K562 (cell line): ENCODE measurements around the gene HNRNPH1. TPM values are rescaled to one million over a fixed set of nuclear protein-coding genes. Genes with fewer than 3 reads are reported as not detected.
A peak's percentile ranks its signal among the peaks of the same experiment; 100 is the strongest.
"Not testable (repeated sequence)": the region's sequence is repeated elsewhere in the genome, so short reads cannot be mapped to it uniquely, and the experiment has no call there.

ENCODE experiments used
- ATAC-seq: fragments of 200-7000 bp; cut with Tn5 transposase; 3 replicates; pipeline ENCODE4 v1.9.1; 2020; ENCODE audit warnings: moderate library complexity
- BruUV-seq: library from RNA; stranded (reverse); fragments of 400-500 nt; replicated peaks from 2 replicates; lab custom pipeline; 2021; lab: Mats Ljungman, UMichigan
- CTCF ChIA-PET: fragments of 300-600 bp; formaldehyde crosslinking; extraction: SDS; loops from one replicate; lab custom pipeline; 2021; ENCODE audit warnings: low intra/inter-chr PET ratio; lab: Yijun Ruan, JAX
- POLR2A ChIA-PET: fragments of 300-600, 350-650 bp; sonication (Branson Sonifier 250); formaldehyde crosslinking; extraction: SDS; loops from one replicate; lab custom pipeline; 2021; ENCODE audit warnings: antibody characterized with exemption, inconsistent platforms; lab: Yijun Ruan, JAX
- DNase-seq, 4 experiments: peaks; one replicate each; pipeline versions ENCODE4 v3.0.0 to v3.0.0-alpha.2; 2011 to 2018; ENCODE audit warnings: low spot score in 3 of 4, mixed read lengths in 3 of 4; ENCODE audit errors: extremely low read depth in 1 of 4
- FAIRE-seq: peaks from 2 replicates; lab custom pipeline; 2011; peaks lifted over from hg19 to GRCh38; lab: Jason Lieb, UNC
- H2AFZ ChIP-seq: 2 replicates; pipeline ENCODE4 v1.6.0; 2011; ENCODE audit warnings: low read depth, low read length, control low read depth, inconsistent platforms
- H3K27ac ChIP-seq: fragments of 200-600 bp; 3 replicates; pipeline ENCODE4 v1.8.0; 2011; ENCODE audit warnings: low read depth, mild to moderate bottlenecking, control low read depth, inconsistent platforms, low read length, moderate library complexity, mixed read lengths; ENCODE audit errors: extremely low read depth
- H3K27me3 ChIP-seq, 2 experiments: fragments of 300-600 bp in 1 of 2; 2 replicates in 1 of 2; 3 replicates in 1 of 2; pipeline versions ENCODE4 v1.6.0 to v1.8.0; 2011; ENCODE audit warnings: inconsistent platforms in 2 of 2, low read length in 2 of 2, mild to moderate bottlenecking in 1 of 2, mixed read lengths in 1 of 2, moderate library complexity in 1 of 2; ENCODE audit not compliant: control insufficient read depth in 2 of 2, insufficient read depth in 2 of 2
- H3K36me3 ChIP-seq: fragments of 300-600 bp; 3 replicates; pipeline ENCODE4 v1.8.0; 2011; ENCODE audit warnings: mild to moderate bottlenecking, low read length, inconsistent platforms; ENCODE audit not compliant: control insufficient read depth, insufficient read depth
- H3K4me1 ChIP-seq, 2 experiments: fragments of 200-600 bp in 1 of 2; replicated peaks in 1 of 2; 2 replicates in 1 of 2; 3 replicates in 1 of 2; pipeline versions ENCODE4 v1.5.1 to v1.8.0; 2011; ENCODE audit warnings: inconsistent platforms in 2 of 2, low read length in 2 of 2, mild to moderate bottlenecking in 1 of 2, mixed read lengths in 1 of 2, moderate library complexity in 1 of 2; ENCODE audit not compliant: control insufficient read depth in 2 of 2, insufficient read depth in 2 of 2
- H3K4me2 ChIP-seq: 2 replicates; pipeline ENCODE4 v1.6.1; 2011; ENCODE audit warnings: low read length, control low read depth, inconsistent platforms, mixed read lengths; ENCODE audit not compliant: insufficient read depth
- H3K4me3 ChIP-seq: fragments of 200-600 bp; sonication (generic), shearing (Covaris generic); 2 replicates; pipeline ENCODE4 v1.5.1; 2016; ENCODE audit warnings: control low read depth, inconsistent platforms
- H3K79me2 ChIP-seq: fragments of 200-600 bp; 3 replicates; pipeline ENCODE4 v1.8.0; 2011; ENCODE audit warnings: low read length, inconsistent platforms; ENCODE audit not compliant: control insufficient read depth, insufficient read depth
- H3K9ac ChIP-seq, 2 experiments: 2 replicates each; pipeline versions ENCODE4 v1.6.0 to v1.6.1; 2011; ENCODE audit warnings: low read depth in 2 of 2, low read length in 2 of 2, control low read depth in 1 of 2, inconsistent platforms in 1 of 2, mild to moderate bottlenecking in 1 of 2, mixed read lengths in 1 of 2; ENCODE audit not compliant: insufficient read depth in 1 of 2
- H3K9me1 ChIP-seq: one replicate; pipeline ENCODE4 v1.6.0; 2011; ENCODE audit warnings: inconsistent platforms, mild to moderate bottlenecking, low read length, moderate library complexity; ENCODE audit not compliant: control insufficient read depth, insufficient read depth
- H3K9me3 ChIP-seq: replicated peaks from 2 replicates; pipeline ENCODE4 v1.5.1; 2011; ENCODE audit warnings: low read depth, low read length, inconsistent platforms; ENCODE audit not compliant: control insufficient read depth, insufficient read depth
- H4K20me1 ChIP-seq: replicated peaks from 2 replicates; pipeline ENCODE4 v1.6.1; 2011; ENCODE audit warnings: low read length, inconsistent platforms, mixed read lengths; ENCODE audit not compliant: control insufficient read depth, insufficient read depth
- ATF1 ChIP-seq, 2 experiments: fragments of 450-650 bp in 1 of 2; IDR thresholded peaks; 2 replicates each; pipeline ENCODE4 v1.6.1; 2016; ENCODE audit warnings: missing compliant biosample characterization in 1 of 2, missing genetic modification characterization in 1 of 2
- CEBPB ChIP-seq: fragments of 450-650 bp; IDR thresholded peaks from 2 replicates; pipeline ENCODE4 v1.6.1; 2016; ENCODE audit warnings: missing genetic modification characterization, missing compliant biosample characterization
- ERF ChIP-seq: fragments of 450-650 bp; formaldehyde crosslinking; IDR thresholded peaks from 2 replicates; pipeline ENCODE4 v1.4.0; 2020; ENCODE audit warnings: mild to moderate bottlenecking, mixed read lengths
- NRF1 ChIP-seq, 2 experiments: fragments of 450-650 bp; IDR thresholded peaks in 1 of 2; conservative IDR thresholded peaks in 1 of 2; 2 replicates each; pipeline ENCODE4 v1.6.1; 2014; ENCODE audit warnings: mild to moderate bottlenecking in 2 of 2
- SMARCE1 ChIP-seq: fragments of 450-650 bp; IDR thresholded peaks from 2 replicates; pipeline ENCODE4 v1.7.1; 2016; ENCODE audit warnings: mild to moderate bottlenecking
- ZNF384 ChIP-seq: IDR thresholded peaks from 2 replicates; pipeline ENCODE4 v1.6.1; 2012; ENCODE audit warnings: low read depth, low read length, improper control_type of control experiment
- ZNF449 ChIP-seq: fragments of 250-450 bp; sonication (Bioruptor Pico); IDR thresholded peaks from 2 replicates; pipeline ENCODE4 v1.8.0; 2022; ENCODE audit warnings: moderate library complexity, mild to moderate bottlenecking, inconsistent platforms
- WGBS: fragments of 100-300 bp; shearing (Covaris generic); methylation state at CpG from one replicate; pipeline ENCODE4 v1.1.6; 2016; ENCODE audit warnings: low coverage, mixed read lengths; ENCODE audit not compliant: insufficient coverage; ENCODE audit errors: missing lambda C conversion rate; 5-methylcytosine and 5-hydroxymethylcytosine counted together
- in situ Hi-C: fragments of 300-500 bp; cut with MboI; formaldehyde crosslinking; loops from 4 replicates; pipeline ENCODE4 v1.15.0; 2018; ENCODE audit warnings: inconsistent platforms, mixed read lengths
- intact Hi-C: fragments of 100-400 bp; cut with micrococcal nuclease; formaldehyde crosslinking; loops from 2 replicates; pipeline ENCODE4 v1.14.2; 2022
- polyA plus RNA-seq, 8 experiments: library from polyadenylated mRNA; depleted of rRNA in 4 of 8; stranded (reverse) in 5 of 8; unstranded in 3 of 8; fragments of >200 nt; fragmentation: Nextera tagmentation in 2 of 8; fragmentation: Illumina TruSeq in 1 of 8; extraction: Ambion mirVana in 2 of 8; extraction: Trizol in 1 of 8; gene quantifications; 2 replicates each; pipeline versions ENCODE4 v1.2.1 to v1.2.3, GENCODE V29; 2011 to 2014; ENCODE audit warnings: inconsistent platforms in 1 of 8, missing spikeins in 1 of 8
- total RNA-seq, 7 experiments: library from RNA; depleted of rRNA in 6 of 7; stranded (reverse); fragments of >200 nt in 6 of 7; fragmentation: Illumina TruSeq in 2 of 7; extraction: Trizol in 2 of 7; gene quantifications; 2 replicates each; pipeline versions ENCODE4 v1.2.1 to v1.2.3, GENCODE V29; 2011 to 2021; ENCODE audit warnings: low replicate concordance in 1 of 7
- TF ChIP-seq, protein P1 (sequence below), 2 experiments: fragments of 450-650 bp in 1 of 2; sonication (generic) in 1 of 2; formaldehyde crosslinking in 1 of 2; IDR thresholded peaks; 2 replicates each; pipeline versions ENCODE4 v1.7.1 to v1.9.0; 2016 to 2022; ENCODE audit warnings: inconsistent platforms in 1 of 2, mild to moderate bottlenecking in 1 of 2, missing genetic modification reagents in 1 of 2

HNRNPH1 gene
- total and polyA plus RNA-seq, 9 of the 15 experiments (the other 6 are each of a cell fraction or from before 2014, with no cell fraction given): 103 to 656 (median 561) TPM

DNA sequence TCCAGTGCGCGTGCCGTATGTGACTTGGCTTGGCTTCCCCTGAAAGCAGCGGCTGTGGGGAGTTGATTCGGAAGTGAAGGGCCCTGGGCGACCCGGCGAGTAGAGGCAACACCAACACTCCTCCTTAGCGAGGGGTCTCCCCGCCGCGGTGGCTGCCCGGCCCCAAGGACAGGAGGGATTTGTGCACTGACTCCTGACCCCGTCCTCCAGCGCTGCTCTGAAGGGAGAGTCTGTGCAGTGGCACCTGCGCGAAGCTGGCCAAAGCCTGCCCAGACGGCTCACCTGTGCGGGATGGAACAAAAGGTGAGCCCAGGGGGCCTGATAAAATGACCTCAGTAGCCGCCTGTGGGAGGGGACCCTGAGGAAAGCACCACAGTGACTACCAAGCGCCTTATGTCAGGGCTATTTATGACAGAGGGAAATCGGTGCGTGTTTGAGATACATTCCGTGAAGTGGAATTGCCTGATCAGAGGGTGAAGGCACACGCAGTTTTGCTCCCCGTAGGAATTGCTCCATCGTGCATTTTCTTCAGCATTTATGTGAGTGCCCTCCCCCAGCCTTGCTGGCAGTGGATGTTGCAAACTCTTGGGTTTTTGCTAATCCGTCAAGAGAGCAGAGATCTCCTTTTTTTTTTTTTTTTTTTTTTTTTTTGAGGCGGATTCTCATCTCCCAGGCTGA is 34.8 kb upstream of the HNRNPH1 start:
- ATAC-seq: peak; percentile 80

More for the DNA sequence above, 34.8 kb upstream of the HNRNPH1 start:
- peak overlapping the region; percentile 82 for H3K4me2 ChIP-seq
- peak overlapping the region; percentile 14; the same call in 1 of the 3 replicates for H3K27ac ChIP-seq
- H2AFZ ChIP-seq: peak overlapping the region; percentile 75
- intact Hi-C loops; H3K27me3 ChIP-seq; FAIRE-seq; H3K9me1 ChIP-seq; H4K20me1 ChIP-seq; H3K36me3 ChIP-seq; H3K9me3 ChIP-seq; H3K79me2 ChIP-seq; CTCF ChIA-PET; H3K4me1 ChIP-seq; in situ Hi-C loops; TF ChIP-seq ATF1 (CRISPR knock-in tag; IDR thresholded peaks at IDR 0.05): not testable (repeated sequence)
- H3K9ac ChIP-seq: peak overlapping the region; percentile 62 to 81
- POLR2A ChIA-PET: interaction anchor here (0.8 kb wide), 1 partner anchor 11 kb away, joined by 3 read pairs; no protein-coding TSS in a partner anchor
- TF ChIP-seq ZNF384: peak; percentile 75
- 0 out of 2 replicates have a peak, but pooled peaks have one; percentile 16 for TF ChIP-seq ZNF449 (CRISPR knock-in tag)
- TF ChIP-seq CEBPB (tag): peak; percentile 48
- TF ChIP-seq NRF1 (conservative IDR thresholded peaks at IDR 0.05 in 1 of 2, IDR thresholded peaks at IDR 0.05 in 1 of 2): peak; percentile 19 to 33; a peak in 1 of 4 replicates
- 0 out of 2 replicates have a peak, but pooled peaks have one; percentile 19 for TF ChIP-seq SMARCE1
- TF ChIP-seq ERF (CRISPR knock-in tag): 0 out of 2 replicates have a peak, but pooled peaks have one; percentile 53
- TF ChIP-seq ATF1 (tag; IDR thresholded peaks at IDR 0.05): 0 out of 2 replicates have a peak, but pooled peaks have one; percentile 11
- TF ChIP-seq, protein P1, sequence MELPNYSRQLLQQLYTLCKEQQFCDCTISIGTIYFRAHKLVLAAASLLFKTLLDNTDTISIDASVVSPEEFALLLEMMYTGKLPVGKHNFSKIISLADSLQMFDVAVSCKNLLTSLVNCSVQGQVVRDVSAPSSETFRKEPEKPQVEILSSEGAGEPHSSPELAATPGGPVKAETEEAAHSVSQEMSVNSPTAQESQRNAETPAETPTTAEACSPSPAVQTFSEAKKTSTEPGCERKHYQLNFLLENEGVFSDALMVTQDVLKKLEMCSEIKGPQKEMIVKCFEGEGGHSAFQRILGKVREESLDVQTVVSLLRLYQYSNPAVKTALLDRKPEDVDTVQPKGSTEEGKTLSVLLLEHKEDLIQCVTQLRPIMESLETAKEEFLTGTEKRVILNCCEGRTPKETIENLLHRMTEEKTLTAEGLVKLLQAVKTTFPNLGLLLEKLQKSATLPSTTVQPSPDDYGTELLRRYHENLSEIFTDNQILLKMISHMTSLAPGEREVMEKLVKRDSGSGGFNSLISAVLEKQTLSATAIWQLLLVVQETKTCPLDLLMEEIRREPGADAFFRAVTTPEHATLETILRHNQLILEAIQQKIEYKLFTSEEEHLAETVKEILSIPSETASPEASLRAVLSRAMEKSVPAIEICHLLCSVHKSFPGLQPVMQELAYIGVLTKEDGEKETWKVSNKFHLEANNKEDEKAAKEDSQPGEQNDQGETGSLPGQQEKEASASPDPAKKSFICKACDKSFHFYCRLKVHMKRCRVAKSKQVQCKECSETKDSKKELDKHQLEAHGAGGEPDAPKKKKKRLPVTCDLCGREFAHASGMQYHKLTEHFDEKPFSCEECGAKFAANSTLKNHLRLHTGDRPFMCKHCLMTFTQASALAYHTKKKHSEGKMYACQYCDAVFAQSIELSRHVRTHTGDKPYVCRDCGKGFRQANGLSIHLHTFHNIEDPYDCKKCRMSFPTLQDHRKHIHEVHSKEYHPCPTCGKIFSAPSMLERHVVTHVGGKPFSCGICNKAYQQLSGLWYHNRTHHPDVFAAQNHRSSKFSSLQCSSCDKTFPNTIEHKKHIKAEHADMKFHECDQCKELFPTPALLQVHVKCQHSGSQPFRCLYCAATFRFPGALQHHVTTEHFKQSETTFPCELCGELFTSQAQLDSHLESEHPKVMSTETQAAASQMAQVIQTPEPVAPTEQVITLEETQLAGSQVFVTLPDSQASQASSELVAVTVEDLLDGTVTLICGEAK (IDR thresholded peaks at IDR 0.05): 0 out of 2 replicates have a peak, but pooled peaks have one; percentile 34
- TF ChIP-seq, protein P1 (CRISPR knock-in tag; IDR thresholded peaks at IDR 0.05): not testable (repeated sequence)
- peak overlapping the region; percentile 44 for H3K4me3 ChIP-seq
- BruUV-seq: TSS peak; percentile 96
- WGBS: 13% methylated on average over 9 of the region's 29 CpGs
- peak in 3 of 4 experiments; percentile 17 to 46 (median 31) for DNase-seq
